Loucy (cell line): ENCODE measurements around the gene PTPRT.

Experiments
- H2AFZ ChIP-seq: fragments of 200-600 bp; sonication (generic); 2 replicates; pipeline ENCODE4 v1.6.0; 2016; ENCODE audit warnings: antibody characterized with exemption, mild to moderate bottlenecking, low read length, moderate library complexity
- H3F3A ChIP-seq: fragments of 200-600 bp; 2 replicates; pipeline ENCODE4 v1.6.0; 2016; ENCODE audit warnings: antibody characterized with exemption, low read depth, mild to moderate bottlenecking
- H3K27me3 ChIP-seq: fragments of 200-600 bp; sonication (generic); 2 replicates; pipeline ENCODE4 v1.6.1; 2014; ENCODE audit warnings: low read length, mild to moderate bottlenecking; ENCODE audit not compliant: insufficient read depth, poor library complexity, severe bottlenecking
- H3K36me3 ChIP-seq: fragments of 200-600 bp; sonication (generic); 2 replicates; pipeline ENCODE4 v1.6.1; 2016; ENCODE audit warnings: low read length; ENCODE audit not compliant: insufficient read depth
- H3K4me1 ChIP-seq: fragments of 200-600 bp; sonication (generic); 2 replicates; pipeline ENCODE4 v1.5.1; 2014; ENCODE audit warnings: low read length, mild to moderate bottlenecking; ENCODE audit not compliant: insufficient read depth, poor library complexity, severe bottlenecking
- H3K4me2 ChIP-seq: fragments of 200-600 bp; sonication (generic); 2 replicates; pipeline ENCODE4 v1.6.0; 2014; ENCODE audit warnings: antibody characterized with exemption, low read length, low read depth, mild to moderate bottlenecking; ENCODE audit not compliant: poor library complexity, severe bottlenecking
- H3K4me3 ChIP-seq: fragments of 200-600 bp; sonication (generic); 2 replicates; pipeline ENCODE4 v1.5.1; 2014; ENCODE audit warnings: low read length, mild to moderate bottlenecking, mixed read lengths; ENCODE audit not compliant: poor library complexity, severe bottlenecking
- H3K79me2 ChIP-seq: fragments of 200-600 bp; sonication (generic); 2 replicates; pipeline ENCODE4 v1.6.1; 2014; ENCODE audit warnings: low read length; ENCODE audit not compliant: insufficient read depth
- H3K9ac ChIP-seq: fragments of 200-600 bp; sonication (generic); 2 replicates; pipeline ENCODE4 v1.6.0; 2014; ENCODE audit warnings: mild to moderate bottlenecking, low read depth, low read length, moderate library complexity; ENCODE audit not compliant: poor library complexity, severe bottlenecking
- H3K9me2 ChIP-seq: fragments of 200-600 bp; sonication (generic); replicated peaks from 2 replicates; pipeline ENCODE4 v1.6.1; 2016; ENCODE audit warnings: low read depth, low read length, mixed read lengths
- H3K9me3 ChIP-seq: fragments of 200-600 bp; sonication (generic); 2 replicates; pipeline ENCODE4 v1.6.1; 2014; ENCODE audit warnings: mild to moderate bottlenecking, antibody characterized with exemption, low read length, low read depth; ENCODE audit not compliant: insufficient read depth
- H4K20me1 ChIP-seq: fragments of 200-600 bp; sonication (generic); 2 replicates; pipeline ENCODE4 v1.6.0; 2014; ENCODE audit warnings: antibody characterized with exemption, low read length, mild to moderate bottlenecking; ENCODE audit not compliant: insufficient read depth, poor library complexity, severe bottlenecking
- CTCF ChIP-seq: fragments of 200-600 bp; sonication (generic); conservative IDR thresholded peaks from 2 replicates; pipeline ENCODE4 v1.5.1; 2014; ENCODE audit warnings: mild to moderate bottlenecking, antibody characterized with exemption, low read length
- EZH2phosphoT487 ChIP-seq: fragments of 200-600 bp; IDR thresholded peaks from 2 replicates; pipeline ENCODE4 v1.6.1; 2018; ENCODE audit warnings: antibody characterized with exemption, mild to moderate bottlenecking, moderate library complexity, borderline replicate concordance

The PTPRT gene

GRCh38 chr20:42295592-42295991 is 894.1 kb downstream of the PTPRT start:
- H3K9me3 ChIP-seq, result no peaks in the 10 kb centered on the region
- H3K27me3 ChIP-seq, result no peaks in the 10 kb centered on the region
- no peak overlapping the region for H3K4me2 ChIP-seq
- H3K9ac ChIP-seq, result no peak overlapping the region
- no peaks in the 10 kb centered on the region for H3K4me1 ChIP-seq
- H3K9me2 ChIP-seq, result no peaks in the 10 kb centered on the region
- no peaks in the 10 kb centered on the region for H4K20me1 ChIP-seq
- H3K4me3 ChIP-seq, result no peak overlapping the region
- no peaks in the 10 kb centered on the region for H3K36me3 ChIP-seq
- H3K79me2 ChIP-seq, result no peaks in the 10 kb centered on the region
- H3F3A ChIP-seq, result no peaks in the 10 kb centered on the region
- TF ChIP-seq EZH2phosphoT487, result no peak
- TF ChIP-seq CTCF, result no peak
- no peak overlapping the region for H2AFZ ChIP-seq

- Histone ChIP-seq H3K4me2 (no peak overlapping the region), H3F3A (no peaks in the 10 kb centered on the region), H3K9me3 (no peaks in the 10 kb centered on the region), H3K79me2 (no peaks in the 10 kb centered on the region), H3K4me1 (no peaks in the 10 kb centered on the region), H4K20me1 (no peaks in the 10 kb centered on the region), H3K4me3 (no peak overlapping the region), H2AFZ (no peak overlapping the region), H3K9ac (no peak overlapping the region), H3K27me3 (no peaks in the 10 kb centered on the region), H3K36me3 (no peaks in the 10 kb centered on the region), H3K9me2 (no peaks in the 10 kb centered on the region)
- TF ChIP-seq EZH2phosphoT487, result no peak
- TF ChIP-seq CTCF, result no peak
These were observed 894.7 kb downstream of the PTPRT start for GRCh38 chr20:42294976-42295375.

GRCh38 chr20:42281801-42282200 is 907.9 kb downstream of the PTPRT start:
- Histone ChIP-seq H3K4me1 (no peaks in the 10 kb centered on the region), H3K9ac (no peak overlapping the region), H3K79me2 (no peaks in the 10 kb centered on the region), H3F3A (no peaks in the 10 kb centered on the region), H2AFZ (no peak overlapping the region), H4K20me1 (no peaks in the 10 kb centered on the region), H3K9me3 (no peaks in the 10 kb centered on the region), H3K9me2 (no peaks in the 10 kb centered on the region), H3K27me3 (no peaks in the 10 kb centered on the region), H3K4me3 (no peak overlapping the region), H3K36me3 (no peaks in the 10 kb centered on the region), H3K4me2 (no peak overlapping the region)
- no peak for TF ChIP-seq EZH2phosphoT487
- no peak for TF ChIP-seq CTCF
